Stimulated activated CD8-positive, alpha-beta memory T cell treated with anti-CD3 and anti-CD28 coated beads, Interleukin-4, amount 100 ng/mL, for 24 hours (primary cell): ENCODE measurements around the gene TPRN.

ENCODE experiments used
- DNase-seq: peaks from one replicate; pipeline ENCODE4 v3.0.0-alpha.2; 2020; ENCODE audit warnings: low read depth

Gene TPRN

GRCh38 chr9:137173796-137174664, 26.5 kb downstream of the TPRN start:
- no peak for DNase-seq

GRCh38 chr9:137172901-137173795, 27.4 kb downstream of the TPRN start:
- DNase-seq, result no peak

- DNase-seq, result no peak
Observed at GRCh38 chr9:137171149-137171900, 29.2 kb downstream of the TPRN start.

GRCh38 chr9:137170486-137171148, 29.9 kb downstream of the TPRN start:
- no peak for DNase-seq

GRCh38 chr9:137169896-137170358, 30.6 kb downstream of the TPRN start, which contains the start of gene LRRC26:
TSS of gene LRRC26 (minus strand) at chr9:137170051. CDS start at chr9:137169943, 108 bp downstream.
- no peak for DNase-seq

- DNase-seq, result no peak
Observed at GRCh38 chr9:137168904-137169856, 31.4 kb downstream of the TPRN start.

GRCh38 chr9:137168573-137168903, 32.0 kb downstream of the TPRN start:
- no peak for DNase-seq

- DNase-seq, result no peak
Observed at GRCh38 chr9:137167747-137168572, 32.6 kb downstream of the TPRN start.

GRCh38 chr9:137167277-137167746, 33.2 kb downstream of the TPRN start:
- DNase-seq, result no peak

- no peak for DNase-seq
Observed at GRCh38 chr9:137166380-137167229, 33.9 kb downstream of the TPRN start.

GRCh38 chr9:137165250-137165836, 35.2 kb downstream of the TPRN start:
- DNase-seq, result no peak

GRCh38 chr9:137164370-137165249, 35.9 kb downstream of the TPRN start:
- DNase-seq, result no peak

GRCh38 chr9:137163805-137164204, 36.7 kb downstream of the TPRN start:
- DNase-seq, result no peak

GRCh38 chr9:137163365-137163715, 37.2 kb downstream of the TPRN start:
- no peak for DNase-seq

- DNase-seq, result no peak
Observed at GRCh38 chr9:137162505-137163364, 37.8 kb downstream of the TPRN start.
